Muscle of back (tissue), 11 donors: ENCODE data around the gene NDUFB2. TPM values are rescaled to one million over a fixed set of nuclear protein-coding genes. Genes with fewer than 3 reads are reported as not detected.
A peak's percentile ranks its signal among the peaks of the same experiment; 100 is the strongest.
"Not testable (repeated sequence)": the region's sequence is repeated elsewhere in the genome, so short reads cannot be mapped to it uniquely, and the experiment has no call there.

Experiments used
- DNase-seq, 3 donors: peaks; one replicate each; pipeline versions ENCODE4 v3.0.0 to v3.0.0-alpha.2; 2013
- polyA plus RNA-seq, 10 donors: library from polyadenylated mRNA; unstranded; fragments of 120-200 nt; gene quantifications; one replicate each; pipeline ENCODE4 v1.2.1, GENCODE V29; 2013; ENCODE audit not compliant: insufficient read length in 10 of 10

The NDUFB2 gene
- polyA plus RNA-seq, 10 donors = 121 to 188 (median 154) TPM

DNA sequence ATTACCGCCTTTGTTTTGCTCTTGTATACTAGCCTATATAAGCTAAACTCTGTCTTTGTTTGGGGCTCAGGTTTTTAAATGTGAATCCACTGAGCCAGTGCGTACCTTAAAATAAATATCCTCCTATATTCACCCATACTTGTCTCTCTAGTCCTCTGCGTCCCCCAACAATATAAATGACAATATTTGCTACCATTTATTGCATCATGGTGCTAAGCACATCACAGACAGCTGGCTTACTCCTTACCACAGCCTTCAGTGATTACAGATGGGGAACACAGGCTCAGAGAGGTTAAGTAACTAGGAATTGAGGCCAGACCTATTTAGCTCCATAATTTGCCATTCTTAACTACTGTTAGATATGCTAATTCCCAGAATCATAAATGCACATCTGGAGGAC is 27.2 kb upstream of the NDUFB2 start:
- DNase-seq = no peak

GRCh38 chr7:140669862-140670261 is 26.6 kb upstream of the NDUFB2 start:
- DNase-seq = not testable (repeated sequence)

GRCh38 chr7:140670343-140670935 is 26.1 kb upstream of the NDUFB2 start:
- no peak for DNase-seq

DNA sequence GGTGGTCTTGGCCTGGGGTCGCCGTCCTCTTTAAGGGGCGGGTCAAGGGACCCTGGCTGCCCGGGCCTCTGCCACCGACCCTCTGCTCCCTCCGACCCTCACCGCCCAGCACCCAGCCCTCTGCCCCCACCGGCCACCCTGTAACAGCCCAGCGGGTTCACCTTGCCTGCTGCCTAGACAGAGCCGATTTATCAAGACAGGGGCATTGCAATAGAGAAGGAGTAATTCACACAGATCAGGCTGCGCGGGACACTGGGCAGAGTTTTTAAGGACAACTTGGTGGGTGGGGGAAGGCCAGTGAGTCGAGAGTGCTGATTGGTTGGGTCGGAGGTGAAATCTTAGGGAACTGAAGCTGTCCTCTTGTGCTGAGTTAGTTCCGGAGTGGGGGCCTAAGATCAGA is 24.5 kb upstream of the NDUFB2 start:
- DNase-seq = no peak

DNA sequence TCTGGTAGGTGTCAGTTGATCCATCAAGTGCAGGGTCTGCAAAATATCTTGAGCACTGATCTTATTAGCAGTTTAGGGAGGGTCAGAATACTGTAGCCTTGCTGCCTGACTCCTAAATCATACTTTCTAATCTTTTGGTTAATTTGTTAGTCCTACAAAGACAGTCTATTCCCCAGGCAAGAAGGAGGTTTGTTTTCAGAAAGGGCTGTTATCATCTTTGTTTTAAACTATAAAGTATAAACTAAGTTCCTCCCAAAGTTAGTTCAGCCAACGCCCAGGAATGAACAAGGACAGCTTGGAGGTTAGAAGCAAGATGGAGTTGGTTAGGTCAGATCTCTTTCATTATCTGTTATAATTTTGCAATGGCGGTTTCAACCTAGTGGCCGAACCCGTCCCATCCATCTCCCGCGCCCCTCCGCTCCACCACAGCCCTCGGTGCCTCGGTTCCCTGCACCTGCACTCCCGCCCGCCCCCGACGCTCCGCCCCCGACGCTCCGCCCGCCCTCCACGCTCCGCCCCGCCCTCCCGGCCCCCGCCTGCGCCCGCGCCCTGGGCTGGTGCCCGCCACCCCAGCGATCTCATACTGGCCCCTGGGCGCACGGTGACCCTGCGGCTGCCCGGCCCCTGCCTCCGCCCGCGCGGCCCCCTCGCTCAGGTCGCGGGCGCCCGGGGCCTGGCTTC is 24.0 kb upstream of the NDUFB2 start, which contains the start of gene ADCK2:
ADCK2 (plus strand) TSS at position 564 of the 681 bp plus-strand sequence. CDS start 386 bp downstream, outside the sequence.
- DNase-seq = peak in 2 of 3 donors; percentile 54 to 74

- DNase-seq = peak in 1 of 3 donors; percentile 79
These were observed 23.3 kb upstream of the NDUFB2 start for GRCh38 chr7:140673063-140673773.

DNA sequence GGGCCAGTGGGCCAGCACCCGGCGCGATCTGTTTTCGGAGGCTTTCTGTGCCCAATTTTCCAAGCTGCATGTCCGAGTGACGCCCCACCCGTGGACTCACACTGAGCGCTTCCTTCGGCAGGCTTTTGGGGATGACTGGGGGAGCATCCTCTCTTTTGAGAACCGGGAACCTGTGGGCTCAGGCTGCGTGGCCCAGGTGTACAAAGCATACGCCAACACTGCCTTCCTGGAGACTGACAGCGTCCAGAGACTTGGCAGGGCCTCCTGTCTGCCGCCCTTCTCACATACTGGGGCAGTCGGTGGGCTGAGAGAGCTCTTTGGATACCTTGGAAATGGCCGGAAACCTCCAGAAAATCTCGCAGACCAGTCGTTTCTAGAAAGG is 22.7 kb upstream of the NDUFB2 start:
- peak in 1 of 3 donors; percentile 34 for DNase-seq

- no peak for DNase-seq
These were observed 22.1 kb upstream of the NDUFB2 start for GRCh38 chr7:140674356-140674800.

GRCh38 chr7:140674899-140675701 is 21.4 kb upstream of the NDUFB2 start:
- DNase-seq = peak in 1 of 3 donors; percentile 63

GRCh38 chr7:140675726-140676125 is 20.8 kb upstream of the NDUFB2 start:
- no peak for DNase-seq

DNA sequence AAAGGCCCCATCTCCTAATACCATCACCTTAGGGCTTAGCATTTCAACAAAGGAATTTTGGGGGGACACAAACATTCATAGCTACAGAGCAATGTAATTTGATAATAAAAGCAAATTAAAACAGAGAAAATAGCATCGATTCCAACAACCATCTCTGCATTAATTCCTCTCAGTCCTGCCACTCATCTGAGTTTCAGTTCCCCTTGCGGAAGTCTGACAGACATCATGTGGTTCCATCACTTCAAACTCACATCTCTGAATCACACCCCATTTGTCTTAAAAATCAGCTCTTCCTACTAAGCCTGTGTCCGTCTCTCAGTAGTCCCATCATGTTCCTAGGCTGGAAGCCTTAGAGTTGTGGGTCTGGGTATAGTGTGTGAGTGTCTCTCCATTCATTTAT is 20.2 kb upstream of the NDUFB2 start:
- no peak for DNase-seq

DNA sequence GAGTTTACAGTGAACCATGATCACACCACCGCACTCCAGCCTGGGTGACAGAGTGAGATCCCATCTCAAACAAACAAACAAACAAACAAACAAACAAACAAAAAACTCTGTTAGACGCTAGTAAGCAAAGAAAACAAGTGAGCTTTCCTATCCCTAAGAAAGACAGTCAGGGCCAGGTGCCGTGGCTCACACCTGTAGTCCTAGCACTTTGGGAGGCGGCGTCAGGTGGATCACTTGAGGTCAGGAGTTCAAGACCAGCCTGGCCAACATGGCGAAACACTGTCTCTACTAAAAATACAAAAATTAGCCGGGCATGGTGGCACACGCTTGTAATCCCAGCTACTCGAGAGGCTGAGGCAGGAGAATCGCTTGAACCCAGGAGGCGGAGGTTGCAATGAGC is 19.6 kb upstream of the NDUFB2 start:
- DNase-seq = not testable (repeated sequence)

GRCh38 chr7:140677496-140677895 is 19.0 kb upstream of the NDUFB2 start:
- no peak for DNase-seq

DNA sequence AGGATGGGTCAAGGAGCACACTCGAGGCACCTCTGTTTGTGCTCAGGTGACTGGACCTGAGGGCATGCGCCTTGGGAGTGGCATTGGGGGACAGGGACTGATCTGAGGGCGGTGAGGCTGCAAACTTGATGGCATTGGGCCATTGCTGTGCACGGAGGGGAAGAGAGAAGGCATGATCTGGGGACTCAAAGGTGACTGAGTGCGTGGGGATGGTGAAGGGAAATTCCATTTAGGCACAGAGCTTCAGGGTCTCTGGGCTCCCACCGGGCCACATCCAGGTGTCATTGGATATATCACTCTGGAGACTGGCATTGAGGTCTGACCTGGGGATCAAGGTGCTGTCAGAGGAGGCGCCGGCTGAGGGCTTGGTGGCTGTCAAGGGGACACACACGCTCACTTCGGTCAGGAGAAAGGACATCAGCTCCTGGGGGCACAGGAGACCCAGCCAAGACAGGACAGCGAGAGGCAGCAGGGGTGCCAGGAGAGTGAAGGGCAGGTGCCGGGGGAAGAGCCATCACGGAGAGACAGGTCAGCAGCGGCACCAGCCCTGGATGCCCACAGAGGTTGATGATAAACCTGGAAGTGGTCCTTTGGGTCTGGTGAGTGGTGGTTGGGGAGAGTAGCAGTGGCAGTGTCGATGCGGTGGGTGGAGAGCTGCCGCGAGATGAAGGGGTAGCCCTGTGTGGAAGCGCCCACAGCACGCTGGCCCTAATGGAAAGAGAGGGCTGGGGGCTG is 18.3 kb upstream of the NDUFB2 start:
- no peak for DNase-seq

DNA sequence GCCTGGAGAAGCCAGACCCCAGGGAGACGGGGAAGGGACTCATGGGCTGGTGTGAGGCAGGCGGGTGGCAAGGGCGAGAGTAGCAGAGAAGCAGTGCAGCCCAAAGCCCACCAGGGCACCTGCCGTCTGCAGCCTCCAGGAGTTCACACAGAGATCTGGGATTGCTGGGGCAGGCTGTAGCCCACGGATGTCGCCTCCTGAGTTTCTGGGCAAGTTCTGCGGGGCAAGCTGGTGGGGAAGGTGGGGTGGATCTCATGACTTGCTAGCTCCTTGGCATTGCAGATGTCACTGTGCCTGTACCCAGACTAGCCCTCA is 17.7 kb upstream of the NDUFB2 start:
- no peak for DNase-seq

DNA sequence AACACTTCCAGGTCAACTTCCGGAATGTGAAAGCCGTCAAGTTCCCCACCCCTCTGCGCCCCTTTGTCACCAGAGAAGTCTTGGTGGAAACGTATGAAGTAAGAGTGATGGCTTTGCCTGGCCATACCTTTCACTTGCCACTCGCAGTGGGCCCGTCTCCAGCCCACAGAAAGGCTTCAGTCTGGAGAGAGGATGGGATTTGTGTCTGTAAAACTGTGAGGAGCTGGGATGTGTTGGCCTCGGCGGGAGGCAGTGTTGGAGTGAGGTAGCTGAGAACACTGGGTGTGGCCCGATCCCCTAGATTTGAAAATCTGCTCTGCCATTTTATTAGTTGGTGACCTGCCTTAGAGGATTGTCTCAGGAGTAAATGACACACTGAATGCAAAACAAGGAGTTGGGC is 17.3 kb upstream of the NDUFB2 start:
- no peak for DNase-seq

GRCh38 chr7:140680886-140681285 is 15.6 kb upstream of the NDUFB2 start:
- no peak for DNase-seq

- no peak for DNase-seq
These were observed 14.7 kb upstream of the NDUFB2 start for GRCh38 chr7:140681766-140682165.

- DNase-seq = no peak
These were observed 12.9 kb upstream of the NDUFB2 start for GRCh38 chr7:140683657-140684056.

DNA sequence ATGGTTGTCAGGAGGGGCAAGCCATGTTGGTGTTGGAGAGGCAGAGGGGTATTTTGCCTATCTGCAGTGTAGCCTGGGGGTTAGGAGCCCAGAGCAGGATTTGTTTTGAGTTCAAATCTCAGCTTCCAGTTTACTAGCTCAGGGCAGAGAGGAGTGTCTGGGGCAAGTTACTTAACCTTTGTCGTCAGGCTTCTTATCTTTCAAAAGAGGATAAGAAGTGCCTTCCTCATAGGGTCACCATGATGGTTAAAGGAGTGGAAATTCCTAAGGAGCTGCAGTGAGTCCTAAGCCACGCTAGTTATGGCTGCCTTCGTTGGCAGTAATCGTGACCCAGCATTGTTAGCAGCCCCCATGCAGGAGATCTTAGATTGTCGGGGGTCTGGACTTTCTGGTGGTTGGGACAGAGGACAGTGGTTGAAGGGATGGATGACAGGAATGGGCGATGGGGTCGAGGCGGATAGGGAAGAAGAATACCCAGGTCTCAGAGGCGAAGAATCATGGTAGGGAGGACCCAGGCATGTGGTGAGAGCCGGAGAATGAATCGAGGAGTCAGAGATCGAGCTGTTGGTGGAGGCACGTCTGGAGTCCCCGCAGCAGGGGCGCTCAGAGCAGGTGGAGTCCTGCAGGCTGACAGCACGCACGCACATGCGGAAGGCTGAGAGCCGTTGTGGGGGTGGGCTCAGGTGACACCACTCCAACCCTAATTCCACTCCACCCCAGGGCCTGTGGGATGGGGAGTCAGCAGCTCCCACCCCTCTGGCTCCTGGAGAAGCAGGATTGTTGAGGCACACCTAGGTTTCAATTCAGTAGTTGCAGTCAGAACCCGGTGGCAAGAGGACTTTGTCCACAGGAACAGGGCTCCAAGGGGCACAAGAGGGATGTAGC is 12.2 kb upstream of the NDUFB2 start:
- DNase-seq = no peak
